Keratinocyte (primary cell): ENCODE data around the gene CPPED1. TPM values are rescaled to one million over a fixed set of nuclear protein-coding genes. Genes with fewer than 3 reads are reported as not detected.

Experiments used
- DNase-seq: peaks from one replicate; pipeline ENCODE4 v3.0.0-alpha.2; 2011; ENCODE audit warnings: low read depth, missing footprints, low spot score
- FAIRE-seq: peaks from 2 replicates; lab custom pipeline; 2011; peaks lifted over from hg19 to GRCh38; lab: Jason Lieb, UNC
- H2AFZ ChIP-seq: 2 replicates; pipeline ENCODE4 v1.6.0; 2012; ENCODE audit warnings: low read length, control low read depth, inconsistent platforms; ENCODE audit not compliant: control insufficient read depth
- H3K27ac ChIP-seq: 2 replicates; pipeline ENCODE4 v1.5.1; 2011; ENCODE audit warnings: low read length; ENCODE audit not compliant: control insufficient read depth, insufficient read depth
- H3K27me3 ChIP-seq: 3 replicates; pipeline ENCODE4 v1.6.0; 2011; ENCODE audit warnings: low read length; ENCODE audit not compliant: control insufficient read depth, insufficient read depth; ENCODE audit errors: extremely low read depth
- H3K36me3 ChIP-seq, 2 experiments: 2 replicates in 1 of 2; 3 replicates in 1 of 2; pipeline ENCODE4 v1.5.1; 2011; ENCODE audit warnings: low read length in 2 of 2, mild to moderate bottlenecking in 1 of 2; ENCODE audit not compliant: control insufficient read depth in 2 of 2, insufficient read depth in 2 of 2; ENCODE audit errors: extremely low read depth in 1 of 2
- H3K4me1 ChIP-seq: 3 replicates; pipeline ENCODE4 v1.5.1; 2011; ENCODE audit warnings: low read length; ENCODE audit not compliant: control insufficient read depth, insufficient read depth; ENCODE audit errors: extremely low read depth
- H3K4me2 ChIP-seq: 3 replicates; pipeline ENCODE4 v1.6.0; 2011; ENCODE audit warnings: low read depth, low read length; ENCODE audit not compliant: control insufficient read depth, insufficient read depth; ENCODE audit errors: extremely low read depth
- H3K4me3 ChIP-seq, 3 experiments: fragments of 200-600 bp in 1 of 3; sonication (generic) in 1 of 3; 2 replicates in 2 of 3; 3 replicates in 1 of 3; pipeline ENCODE4 v1.5.1; 2011 to 2016; ENCODE audit warnings: low read length in 3 of 3, mild to moderate bottlenecking in 3 of 3, control low read depth in 2 of 3, inconsistent platforms in 1 of 3, low read depth in 1 of 3, mixed read lengths in 1 of 3, mixed run types in 1 of 3, moderate library complexity in 1 of 3; ENCODE audit not compliant: control insufficient read depth in 2 of 3, insufficient read depth in 2 of 3; ENCODE audit errors: extremely low read depth in 1 of 3
- H3K79me2 ChIP-seq: 2 replicates; pipeline ENCODE4 v1.6.0; 2012; ENCODE audit warnings: low read length; ENCODE audit not compliant: control insufficient read depth, insufficient read depth
- H3K9ac ChIP-seq: 3 replicates; pipeline ENCODE4 v1.6.0; 2011; ENCODE audit warnings: low read length; ENCODE audit not compliant: control insufficient read depth, insufficient read depth; ENCODE audit errors: extremely low read depth
- H3K9me1 ChIP-seq: 3 replicates; pipeline ENCODE4 v1.6.0; 2011; ENCODE audit warnings: low read length; ENCODE audit not compliant: control insufficient read depth, insufficient read depth; ENCODE audit errors: extremely low read depth
- H3K9me3 ChIP-seq: 2 replicates; pipeline ENCODE4 v1.5.1; 2012; ENCODE audit warnings: low read depth, low read length; ENCODE audit not compliant: control insufficient read depth
- H4K20me1 ChIP-seq: 3 replicates; pipeline ENCODE4 v1.6.0; 2011; ENCODE audit warnings: low read length; ENCODE audit not compliant: control insufficient read depth, insufficient read depth; ENCODE audit errors: extremely low read depth
- CTCF ChIP-seq, 3 experiments: IDR thresholded peaks in 1 of 3; conservative IDR thresholded peaks in 1 of 3; optimal IDR thresholded peaks in 1 of 3; 2 replicates in 2 of 3; 3 replicates in 1 of 3; pipeline versions ENCODE3 to v1.5.1; 2011; ENCODE audit warnings: low read length in 3 of 3, mild to moderate bottlenecking in 3 of 3, moderate library complexity in 2 of 3, control low read depth in 1 of 3, inconsistent platforms in 1 of 3; ENCODE audit not compliant: insufficient read depth in 2 of 3; ENCODE audit errors: extremely low read depth in 1 of 3
- EZH2 ChIP-seq: IDR thresholded peaks from one replicate; pipeline ENCODE4 v1.6.1; 2012; ENCODE audit warnings: inconsistent platforms, mild to moderate bottlenecking, low read length, moderate library complexity
- dilution Hi-C: fragments of 300-500 bp; cut with MboI; formaldehyde crosslinking; loops from one replicate; pipeline ENCODE4 v1.7.0; 2020; ENCODE audit warnings: low sequenced_read_pairs; ENCODE audit not compliant: extremely low pct_ligation_motif_present
- polyA plus RNA-seq, 5 experiments: library from polyadenylated mRNA; depleted of rRNA in 3 of 5; stranded (reverse) in 3 of 5; stranded (forward) in 1 of 5; unstranded in 1 of 5; fragments of >200 nt; gene quantifications; 1 replicate in 1 of 5; 2 replicates in 3 of 5; 3 replicates in 1 of 5; pipeline versions ENCODE4 v1.2.1 to v1.2.3, GENCODE V29; 2011 to 2012; ENCODE audit warnings: missing spikeins in 2 of 5, low read depth in 1 of 5, low replicate concordance in 1 of 5

The CPPED1 gene
- polyA plus RNA-seq, 1 donor (not counting 4 experiments of a cell fraction or from before 2014, with no cell fraction given): 14.4 TPM

DNA sequence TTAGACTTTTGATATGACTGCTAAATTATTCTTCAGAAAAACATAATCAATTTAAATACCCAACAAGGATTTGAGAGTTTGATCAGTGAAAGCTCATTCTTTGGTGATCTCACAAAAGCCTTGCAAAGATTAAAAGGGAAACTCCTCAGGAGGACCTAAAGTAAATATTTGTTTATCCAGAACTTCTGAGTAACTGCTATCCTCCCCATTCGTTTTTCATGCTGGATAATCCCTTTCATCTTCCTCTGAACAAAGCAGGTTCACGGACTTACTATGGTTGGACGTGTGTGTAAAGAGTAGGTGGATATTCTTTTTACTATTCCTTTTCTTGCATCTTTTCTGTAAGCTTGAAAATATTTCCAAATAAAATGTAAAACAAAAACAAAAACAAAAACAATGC, 124.7 kb downstream of the CPPED1 start:
- H3K9me1 ChIP-seq: no peaks in the 10 kb centered on the region
- H3K36me3 ChIP-seq: no peaks in the 10 kb centered on the region
- DNase-seq: no peak
- no peaks in the 10 kb centered on the region for H3K79me2 ChIP-seq
- dilution Hi-C loops: no loop called here
- no peaks in the 10 kb centered on the region for H3K4me1 ChIP-seq
- no peak overlapping the region for H2AFZ ChIP-seq
- H3K4me2 ChIP-seq: no peak overlapping the region
- no peak overlapping the region for H3K4me3 ChIP-seq
- no peaks in the 10 kb centered on the region for H3K9me3 ChIP-seq
- H3K9ac ChIP-seq: no peak overlapping the region
- H3K27ac ChIP-seq: no peak overlapping the region
- FAIRE-seq: no peak
- H3K27me3 ChIP-seq: no peaks in the 10 kb centered on the region
- TF ChIP-seq EZH2 (no peak), CTCF (optimal IDR thresholded peaks at IDR 0.05 in 1 of 3, IDR thresholded peaks at IDR 0.05 in 1 of 3, conservative IDR thresholded peaks at IDR 0.05 in 1 of 3; ENCODE audit: extremely low read depth in 1 of 3, insufficient read depth in 2 of 3, low read length in 3 of 3) (no peak)
- H4K20me1 ChIP-seq: no peaks in the 10 kb centered on the region

DNA sequence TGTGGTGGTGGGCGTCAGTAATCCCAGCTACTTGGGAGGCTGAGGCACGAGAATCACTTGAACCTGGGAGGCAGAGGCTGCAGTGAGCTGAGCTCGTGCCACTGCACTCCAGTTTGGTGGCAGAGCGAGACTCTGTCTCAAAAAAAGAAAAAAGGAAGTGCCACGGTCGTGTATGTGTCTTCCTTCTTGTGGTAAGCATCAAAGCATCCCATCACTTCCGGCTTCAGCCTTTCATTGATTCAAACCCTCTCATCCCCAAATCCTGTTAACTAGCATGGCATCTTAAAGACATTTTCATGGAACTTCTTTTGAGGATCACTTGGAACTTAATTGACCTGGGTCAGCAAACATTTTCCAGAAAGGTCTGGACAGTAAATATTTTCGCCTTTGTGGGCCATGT, 126.2 kb downstream of the CPPED1 start:
- no peak overlapping the region for H2AFZ ChIP-seq
- no peak overlapping the region for H3K4me3 ChIP-seq
- no peaks in the 10 kb centered on the region for H4K20me1 ChIP-seq
- no peaks in the 10 kb centered on the region for H3K9me3 ChIP-seq
- dilution Hi-C loops: no loop called here
- H3K36me3 ChIP-seq: no peaks in the 10 kb centered on the region
- TF ChIP-seq CTCF (optimal IDR thresholded peaks at IDR 0.05 in 1 of 3, IDR thresholded peaks at IDR 0.05 in 1 of 3, conservative IDR thresholded peaks at IDR 0.05 in 1 of 3; ENCODE audit: extremely low read depth in 1 of 3, insufficient read depth in 2 of 3, low read length in 3 of 3) (no peak), EZH2 (no peak)
- DNase-seq (no peak), FAIRE-seq (no peak)
- no peak overlapping the region for H3K27ac ChIP-seq
- H3K4me2 ChIP-seq: no peak overlapping the region
- H3K9ac ChIP-seq: no peak overlapping the region
- no peaks in the 10 kb centered on the region for H3K4me1 ChIP-seq
- no peaks in the 10 kb centered on the region for H3K27me3 ChIP-seq
- H3K79me2 ChIP-seq: no peaks in the 10 kb centered on the region
- no peaks in the 10 kb centered on the region for H3K9me1 ChIP-seq
